GM18526 (cell line): ENCODE measurements around the gene TBC1D9B.

Experiments used
- POLR2A ChIP-seq: IDR thresholded peaks from 3 replicates; pipeline ENCODE4 v1.6.1; 2011; ENCODE audit not compliant: insufficient read length; ENCODE audit errors: extremely low read depth

TBC1D9B gene

GRCh38 chr5:179880066-179880650 lies 27.5 kb downstream of the TBC1D9B start:
- TF ChIP-seq POLR2A, result no peak

- TF ChIP-seq POLR2A, result no peak
Observed at GRCh38 chr5:179879690-179880010, 28.0 kb downstream of the TBC1D9B start.

- no peak for TF ChIP-seq POLR2A
Observed at GRCh38 chr5:179879003-179879689, 28.6 kb downstream of the TBC1D9B start.

GRCh38 chr5:179878222-179879002 lies 29.3 kb downstream of the TBC1D9B start:
- no peak for TF ChIP-seq POLR2A

DNA sequence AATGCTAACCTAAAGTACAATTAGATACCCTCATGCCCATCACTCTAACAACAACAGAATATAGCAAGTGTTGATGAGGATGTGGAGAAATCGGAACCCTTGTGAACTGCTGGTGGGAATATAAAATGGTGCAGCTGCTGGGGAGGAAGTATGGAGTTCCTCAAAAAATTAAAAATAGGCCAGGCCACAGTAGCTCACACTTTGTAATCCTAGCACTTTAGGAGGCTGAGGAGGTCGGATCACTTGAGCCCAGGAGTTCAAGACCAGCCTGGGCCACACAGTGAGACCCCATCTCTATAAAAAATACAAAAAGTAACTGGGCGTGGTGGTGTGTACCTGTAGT lies 31.1 kb downstream of the TBC1D9B start:
- no peak for TF ChIP-seq POLR2A

DNA sequence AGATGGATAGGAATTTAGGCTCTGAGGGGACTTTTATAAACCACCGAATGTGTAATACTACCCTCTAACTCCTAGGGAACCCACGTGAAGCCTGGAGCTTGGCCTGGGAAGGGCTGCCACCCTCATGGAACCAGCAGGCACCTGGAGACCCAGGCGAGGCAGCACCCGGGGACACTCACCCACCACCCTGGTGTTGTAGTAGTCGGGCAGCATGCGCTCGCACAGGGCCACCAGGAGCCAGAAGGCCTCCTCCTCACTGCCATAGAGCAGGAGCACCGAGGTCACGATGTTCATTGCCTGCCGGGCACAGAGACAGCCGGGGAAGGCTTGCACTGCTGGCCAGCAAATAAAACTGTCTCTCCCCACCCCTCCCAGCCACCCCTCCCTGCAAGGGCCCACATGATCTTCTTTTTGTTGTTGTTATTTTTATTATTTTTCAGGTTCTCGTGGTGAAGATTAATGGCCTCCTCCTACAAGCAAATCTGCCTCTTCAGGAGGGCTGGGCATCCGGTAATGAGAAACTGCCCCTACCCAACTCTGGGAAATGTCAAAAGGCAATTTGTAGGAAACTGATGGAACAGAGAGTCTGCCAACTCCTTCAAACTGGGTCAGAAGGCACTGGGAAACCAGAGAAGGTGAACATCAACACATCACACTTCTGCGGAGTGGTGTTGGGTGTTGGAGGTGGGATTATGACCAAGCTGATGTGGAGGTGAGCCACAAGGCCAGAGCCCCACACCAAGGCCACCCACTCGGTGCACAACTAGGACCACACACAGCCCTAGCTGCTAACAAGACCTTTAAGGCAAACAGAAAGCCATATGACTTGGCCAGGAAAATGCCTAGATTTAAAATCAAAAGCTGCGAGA lies 31.7 kb downstream of the TBC1D9B start:
- no peak for TF ChIP-seq POLR2A

- no peak for TF ChIP-seq POLR2A
Observed at GRCh38 chr5:179874536-179875292, 33.0 kb downstream of the TBC1D9B start.

GRCh38 chr5:179874136-179874535 lies 33.6 kb downstream of the TBC1D9B start:
- no peak for TF ChIP-seq POLR2A

- no peak for TF ChIP-seq POLR2A
Observed at GRCh38 chr5:179873588-179874110, 34.0 kb downstream of the TBC1D9B start.

DNA sequence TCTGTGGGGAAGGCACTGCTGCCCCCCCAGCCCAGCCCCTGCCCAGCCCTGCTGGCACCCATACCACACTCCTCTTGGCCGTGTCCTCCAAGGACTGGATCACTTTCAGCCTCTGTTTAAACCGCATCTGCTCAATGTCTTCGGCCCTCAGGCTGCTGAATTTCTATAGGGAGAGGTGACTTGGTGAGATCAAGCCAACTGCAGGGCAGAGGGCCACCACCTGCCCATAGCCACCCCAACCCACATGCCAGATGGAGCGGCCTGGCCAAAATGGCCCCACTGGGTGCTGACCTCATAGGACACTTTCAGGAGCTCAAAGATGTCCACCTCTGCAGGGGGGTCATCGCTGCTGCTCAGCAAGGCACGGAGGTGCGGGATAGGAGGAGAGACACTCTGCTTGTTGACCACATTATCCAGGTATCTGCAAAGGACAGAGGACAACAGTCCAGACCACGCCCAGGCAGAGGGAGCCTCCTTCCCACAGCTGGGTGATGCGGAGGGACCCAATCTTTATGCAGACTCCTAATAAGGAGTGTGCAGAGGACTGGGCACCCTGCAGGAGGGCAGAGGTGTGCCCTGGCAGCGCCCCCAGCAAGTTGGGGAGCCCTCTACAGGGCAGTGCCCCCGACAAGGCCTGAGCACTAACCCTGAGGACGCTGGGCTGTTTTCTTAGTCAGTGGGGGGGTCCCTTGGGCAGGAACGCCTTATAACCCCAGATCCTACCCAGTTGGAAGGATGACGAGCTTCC lies 34.7 kb downstream of the TBC1D9B start:
- TF ChIP-seq POLR2A, result no peak

GRCh38 chr5:179872055-179872827 lies 35.5 kb downstream of the TBC1D9B start:
- TF ChIP-seq POLR2A, result no peak

GRCh38 chr5:179870952-179871351 lies 36.7 kb downstream of the TBC1D9B start:
- TF ChIP-seq POLR2A, result no peak

GRCh38 chr5:179870403-179870903 lies 37.2 kb downstream of the TBC1D9B start:
- TF ChIP-seq POLR2A, result no peak
